Small intestine (tissue), 7 donors: ENCODE measurements around the gene UBASH3A. TPM values are rescaled to one million over a fixed set of nuclear protein-coding genes. Genes with fewer than 3 reads are reported as not detected.

Experiments used
- DNase-seq, 2 donors: peaks; one replicate each; pipeline versions ENCODE4 v3.0.0 to v3.0.0-alpha.2; 2013
- FAIRE-seq: peaks from 2 replicates; lab custom pipeline; 2012; peaks lifted over from hg19 to GRCh38; lab: Jason Lieb, UNC
- H3K27ac ChIP-seq, 3 donors: one replicate each; pipeline ENCODE4 v1.5.1; 2013; ENCODE audit warnings: low read length in 2 of 3, mild to moderate bottlenecking in 2 of 3, control low read depth in 1 of 3, inconsistent platforms in 1 of 3, low read depth in 1 of 3, moderate library complexity in 1 of 3
- H3K27me3 ChIP-seq, 3 donors: one replicate each; pipeline ENCODE4 v1.6.1; 2013; ENCODE audit warnings: low read length in 3 of 3, inconsistent platforms in 1 of 3; ENCODE audit not compliant: control insufficient read depth in 3 of 3, insufficient read depth in 3 of 3
- H3K36me3 ChIP-seq, 3 donors: one replicate each; pipeline ENCODE4 v1.6.1; 2013; ENCODE audit warnings: low read length in 3 of 3, inconsistent platforms in 1 of 3, low read depth in 1 of 3, mild to moderate bottlenecking in 1 of 3, moderate library complexity in 1 of 3; ENCODE audit not compliant: control insufficient read depth in 3 of 3, insufficient read depth in 2 of 3
- H3K4me1 ChIP-seq, 3 donors: one replicate each; pipeline ENCODE4 v1.6.1; 2013; ENCODE audit warnings: low read length in 2 of 3, inconsistent platforms in 1 of 3, low read depth in 1 of 3, mild to moderate bottlenecking in 1 of 3, moderate library complexity in 1 of 3; ENCODE audit not compliant: control insufficient read depth in 3 of 3, insufficient read depth in 2 of 3
- H3K4me3 ChIP-seq, 3 donors: one replicate each; pipeline ENCODE4 v1.5.1; 2013; ENCODE audit warnings: low read length in 3 of 3, control low read depth in 1 of 3, inconsistent platforms in 1 of 3, low read depth in 1 of 3, mild to moderate bottlenecking in 1 of 3, moderate library complexity in 1 of 3
- H3K9me3 ChIP-seq, 2 donors: one replicate each; pipeline ENCODE4 v1.6.1; 2013; ENCODE audit warnings: low read depth in 1 of 2, low read length in 1 of 2; ENCODE audit not compliant: control insufficient read depth in 2 of 2, insufficient read depth in 1 of 2
- WGBS, 3 donors: extraction: QIAGEN DNeasy Blood & Tissue Kit; methylation state at CpG; one replicate each; pipeline ENCODE4 v1.1.7; 2013; 5-methylcytosine and 5-hydroxymethylcytosine counted together
- polyA plus RNA-seq, 4 donors: library from polyadenylated mRNA; stranded (reverse) in 3 of 4; unstranded in 1 of 4; fragments of 200-250 nt in 3 of 4; fragments of 120-200 nt in 1 of 4; gene quantifications; one replicate each; pipeline versions ENCODE4 v1.2.1 to v1.2.3, GENCODE V29; 2013
- donor health status: healthy with polysubstance abuse.
- donor health status: control.
- donor health status: control.
- donor health status: Bipolar disorder and iron deficiency.
- donor health status: healthy.

Gene UBASH3A
- polyA plus RNA-seq, 4 donors = 0.42 to 2.4 (median 0.76) TPM

- Histone ChIP-seq H3K36me3 (no peaks in the 10 kb centered on the region), H3K27ac (no peak overlapping the region), H3K9me3 (no peaks in the 10 kb centered on the region), H3K4me3 (no peak overlapping the region), H3K27me3 (no peaks in the 10 kb centered on the region), H3K4me1 (peaks cover 0 to 15% (median 2%) of the 10 kb centered on the region in 3 donors)
- DNase-seq (no peak), FAIRE-seq (no peak)
- 88 to 92% (median 89%) methylated on average over 19 of the region's 19 CpGs for WGBS, 3 donors
Observed at GRCh38 chr21:42396799-42397745, 6.6 kb upstream of the UBASH3A start.

- H3K9me3 ChIP-seq = no peaks in the 10 kb centered on the region
- FAIRE-seq (no peak), DNase-seq (no peak)
- WGBS, 3 donors = 86 to 92% (median 90%) methylated on average over 14 of the region's 14 CpGs
- H3K4me1 ChIP-seq = peaks cover 0 to 20% (median 2%) of the 10 kb centered on the region in 3 donors
- peak overlapping the region in 1 of 3 donors; percentile 54 for H3K27ac ChIP-seq
- H3K36me3 ChIP-seq = no peaks in the 10 kb centered on the region
- no peaks in the 10 kb centered on the region for H3K27me3 ChIP-seq
- no peak overlapping the region for H3K4me3 ChIP-seq
Observed at GRCh38 chr21:42397746-42398394, 5.8 kb upstream of the UBASH3A start.

GRCh38 chr21:42398436-42399028, 5.2 kb upstream of the UBASH3A start:
- 62 to 68% (median 68%) methylated on average over 12 of the region's 12 CpGs for WGBS, 3 donors
- FAIRE-seq (no peak), DNase-seq (peak in 1 of 2 donors; percentile 78)
- Histone ChIP-seq H3K27me3 (no peaks in the 10 kb centered on the region), H3K36me3 (no peaks in the 10 kb centered on the region), H3K4me1 (peaks cover 0 to 21% (median 2%) of the 10 kb centered on the region in 3 donors), H3K4me3 (no peak overlapping the region), H3K9me3 (no peaks in the 10 kb centered on the region), H3K27ac (peak overlapping the region in 1 of 3 donors; percentile 54)

GRCh38 chr21:42400525-42400924, 3.2 kb upstream of the UBASH3A start:
- no peak overlapping the region for H3K27ac ChIP-seq
- no peaks in the 10 kb centered on the region for H3K9me3 ChIP-seq
- FAIRE-seq (no peak), DNase-seq (no peak)
- no peak overlapping the region for H3K4me3 ChIP-seq
- H3K36me3 ChIP-seq = no peaks in the 10 kb centered on the region
- H3K4me1 ChIP-seq = peaks cover 0 to 21% (median 2%) of the 10 kb centered on the region in 3 donors
- 76 to 85% (median 78%) methylated on average over 4 of the region's 4 CpGs for WGBS, 3 donors
- no peaks in the 10 kb centered on the region for H3K27me3 ChIP-seq

- Histone ChIP-seq H3K4me3 (no peak overlapping the region), H3K4me1 (peaks cover 0 to 21% (median 2%) of the 10 kb centered on the region in 3 donors), H3K36me3 (no peaks in the 10 kb centered on the region), H3K27ac (peak overlapping the region in 1 of 3 donors; percentile 2), H3K27me3 (no peaks in the 10 kb centered on the region), H3K9me3 (no peaks in the 10 kb centered on the region)
- FAIRE-seq (no peak), DNase-seq (no peak)
- WGBS, 3 donors = 55 to 67% (median 62%) methylated on average over 3 of the region's 3 CpGs
Observed at GRCh38 chr21:42401154-42401553, 2.5 kb upstream of the UBASH3A start.

- H3K27ac ChIP-seq = peak overlapping the region in 1 of 3 donors; percentile 2
- FAIRE-seq (no peak), DNase-seq (no peak)
- peaks cover 0 to 21% (median 2%) of the 10 kb centered on the region in 3 donors for H3K4me1 ChIP-seq
- no peak overlapping the region for H3K4me3 ChIP-seq
- H3K27me3 ChIP-seq = no peaks in the 10 kb centered on the region
- WGBS, 3 donors = 56 to 72% (median 61%) methylated on average over 2 of the region's 2 CpGs
- no peaks in the 10 kb centered on the region for H3K36me3 ChIP-seq
- H3K9me3 ChIP-seq = no peaks in the 10 kb centered on the region
Observed at GRCh38 chr21:42401820-42402251, 1.9 kb upstream of the UBASH3A start.

GRCh38 chr21:42404539-42404938, 837 bp downstream of the UBASH3A start:
- DNase-seq = no peak

More at GRCh38 chr21:42404539-42404938, 837 bp downstream of the UBASH3A start:
- H3K4me1 ChIP-seq = peaks cover 0 to 7% (median 3%) of the 10 kb centered on the region in 3 donors
- WGBS, 3 donors = 74 to 79% (median 79%) methylated on average over 10 of the region's 10 CpGs
- peak overlapping the region in 2 of 3 donors; percentile 50 to 55 for H3K27ac ChIP-seq
- no peaks in the 10 kb centered on the region for H3K27me3 ChIP-seq
- no peak for FAIRE-seq
- no peaks in the 10 kb centered on the region for H3K9me3 ChIP-seq
- H3K4me3 ChIP-seq = peak overlapping the region in 1 of 3 donors; percentile 38
- no peaks in the 10 kb centered on the region for H3K36me3 ChIP-seq
